Loucy (cell line): ENCODE measurements around the gene AJAP1.

Source experiments
- H2AFZ ChIP-seq: fragments of 200-600 bp; sonication (generic); 2 replicates; pipeline ENCODE4 v1.6.0; 2016; ENCODE audit warnings: antibody characterized with exemption, mild to moderate bottlenecking, low read length, moderate library complexity
- H3F3A ChIP-seq: fragments of 200-600 bp; 2 replicates; pipeline ENCODE4 v1.6.0; 2016; ENCODE audit warnings: antibody characterized with exemption, low read depth, mild to moderate bottlenecking
- H3K27me3 ChIP-seq: fragments of 200-600 bp; sonication (generic); 2 replicates; pipeline ENCODE4 v1.6.1; 2014; ENCODE audit warnings: low read length, mild to moderate bottlenecking; ENCODE audit not compliant: insufficient read depth, poor library complexity, severe bottlenecking
- H3K36me3 ChIP-seq: fragments of 200-600 bp; sonication (generic); 2 replicates; pipeline ENCODE4 v1.6.1; 2016; ENCODE audit warnings: low read length; ENCODE audit not compliant: insufficient read depth
- H3K4me1 ChIP-seq: fragments of 200-600 bp; sonication (generic); 2 replicates; pipeline ENCODE4 v1.5.1; 2014; ENCODE audit warnings: low read length, mild to moderate bottlenecking; ENCODE audit not compliant: insufficient read depth, poor library complexity, severe bottlenecking
- H3K4me2 ChIP-seq: fragments of 200-600 bp; sonication (generic); 2 replicates; pipeline ENCODE4 v1.6.0; 2014; ENCODE audit warnings: antibody characterized with exemption, low read length, low read depth, mild to moderate bottlenecking; ENCODE audit not compliant: poor library complexity, severe bottlenecking
- H3K4me3 ChIP-seq: fragments of 200-600 bp; sonication (generic); 2 replicates; pipeline ENCODE4 v1.5.1; 2014; ENCODE audit warnings: low read length, mild to moderate bottlenecking, mixed read lengths; ENCODE audit not compliant: poor library complexity, severe bottlenecking
- H3K79me2 ChIP-seq: fragments of 200-600 bp; sonication (generic); 2 replicates; pipeline ENCODE4 v1.6.1; 2014; ENCODE audit warnings: low read length; ENCODE audit not compliant: insufficient read depth
- H3K9ac ChIP-seq: fragments of 200-600 bp; sonication (generic); 2 replicates; pipeline ENCODE4 v1.6.0; 2014; ENCODE audit warnings: mild to moderate bottlenecking, low read depth, low read length, moderate library complexity; ENCODE audit not compliant: poor library complexity, severe bottlenecking
- H3K9me2 ChIP-seq: fragments of 200-600 bp; sonication (generic); replicated peaks from 2 replicates; pipeline ENCODE4 v1.6.1; 2016; ENCODE audit warnings: low read depth, low read length, mixed read lengths
- H3K9me3 ChIP-seq: fragments of 200-600 bp; sonication (generic); 2 replicates; pipeline ENCODE4 v1.6.1; 2014; ENCODE audit warnings: mild to moderate bottlenecking, antibody characterized with exemption, low read length, low read depth; ENCODE audit not compliant: insufficient read depth
- H4K20me1 ChIP-seq: fragments of 200-600 bp; sonication (generic); 2 replicates; pipeline ENCODE4 v1.6.0; 2014; ENCODE audit warnings: antibody characterized with exemption, low read length, mild to moderate bottlenecking; ENCODE audit not compliant: insufficient read depth, poor library complexity, severe bottlenecking
- CTCF ChIP-seq: fragments of 200-600 bp; sonication (generic); conservative IDR thresholded peaks from 2 replicates; pipeline ENCODE4 v1.5.1; 2014; ENCODE audit warnings: mild to moderate bottlenecking, antibody characterized with exemption, low read length
- EZH2phosphoT487 ChIP-seq: fragments of 200-600 bp; IDR thresholded peaks from 2 replicates; pipeline ENCODE4 v1.6.1; 2018; ENCODE audit warnings: antibody characterized with exemption, mild to moderate bottlenecking, moderate library complexity, borderline replicate concordance

Gene AJAP1

GRCh38 chr1:4820543-4820942, 166.1 kb downstream of the AJAP1 start:
- H3K9me3 ChIP-seq = no peaks in the 10 kb centered on the region; the same call in 1 of the 2 replicates
- no peak overlapping the region for H3K4me3 ChIP-seq
- H3K27me3 ChIP-seq = no peaks in the 10 kb centered on the region
- no peaks in the 10 kb centered on the region for H3K4me1 ChIP-seq
- no peaks in the 10 kb centered on the region for H3K36me3 ChIP-seq
- no peak overlapping the region for H2AFZ ChIP-seq
- no peak overlapping the region for H3K4me2 ChIP-seq
- no peaks in the 10 kb centered on the region for H4K20me1 ChIP-seq
- H3F3A ChIP-seq = no peaks in the 10 kb centered on the region
- TF ChIP-seq EZH2phosphoT487 (no peak), CTCF (no peak)
- H3K79me2 ChIP-seq = no peaks in the 10 kb centered on the region
- H3K9me2 ChIP-seq = no peaks in the 10 kb centered on the region
- no peak overlapping the region for H3K9ac ChIP-seq

- no peak overlapping the region for H3K4me2 ChIP-seq
- no peaks in the 10 kb centered on the region for H3K27me3 ChIP-seq
Observed at GRCh38 chr1:4825800-4826450, 171.5 kb downstream of the AJAP1 start.

GRCh38 chr1:4830707-4831106, 176.3 kb downstream of the AJAP1 start:
- Histone ChIP-seq H3F3A (no peaks in the 10 kb centered on the region), H4K20me1 (no peaks in the 10 kb centered on the region), H3K79me2 (no peaks in the 10 kb centered on the region), H3K4me3 (no peak overlapping the region), H2AFZ (no peak overlapping the region), H3K4me2 (no peak overlapping the region), H3K9me2 (no peaks in the 10 kb centered on the region), H3K9me3 (no peaks in the 10 kb centered on the region; the same call in 1 of the 2 replicates), H3K27me3 (no peaks in the 10 kb centered on the region), H3K4me1 (no peaks in the 10 kb centered on the region), H3K9ac (no peak overlapping the region), H3K36me3 (no peaks in the 10 kb centered on the region)
- TF ChIP-seq CTCF (no peak), EZH2phosphoT487 (no peak)

More at GRCh38 chr1:4825800-4826450, 171.5 kb downstream of the AJAP1 start:
- Histone ChIP-seq H3K9ac (no peak overlapping the region), H3K9me2 (no peaks in the 10 kb centered on the region), H3K4me1 (no peaks in the 10 kb centered on the region), H3F3A (no peaks in the 10 kb centered on the region), H3K9me3 (no peaks in the 10 kb centered on the region; the same call in 1 of the 2 replicates), H4K20me1 (no peaks in the 10 kb centered on the region), H3K79me2 (no peaks in the 10 kb centered on the region), H2AFZ (no peak overlapping the region), H3K36me3 (no peaks in the 10 kb centered on the region), H3K4me3 (no peak overlapping the region)
- no peak for TF ChIP-seq EZH2phosphoT487
- TF ChIP-seq CTCF = peak; percentile 50
